CD4-positive, alpha-beta T cell (primary cell): ENCODE data around the gene KANK4. TPM values are rescaled to one million over a fixed set of nuclear protein-coding genes. Genes with fewer than 3 reads are reported as not detected.
"Not testable (repeated sequence)": the region's sequence is repeated elsewhere in the genome, so short reads cannot be mapped to it uniquely, and the experiment has no call there.

Source experiments
- ATAC-seq: fragments of 200-7000 bp; cut with Tn5 transposase; one replicate; pipeline ENCODE4 v1.10.0; 2022; ENCODE audit warnings: mild to moderate bottlenecking; ENCODE audit not compliant: poor library complexity
- CTCF ChIA-PET: fragments of 350-600 bp; sonication (Branson Sonifier 250); formaldehyde crosslinking; loops from one replicate; lab custom pipeline; 2021; ENCODE audit warnings: antibody characterized with exemption, inconsistent platforms; lab: Charles Lee
- POLR2A ChIA-PET: fragments of 350-600 bp; sonication (Branson Sonifier 250); formaldehyde crosslinking; loops from one replicate; lab custom pipeline; 2021; ENCODE audit warnings: antibody characterized with exemption, inconsistent platforms; lab: Charles Lee
- DNase-seq, 14 experiments: peaks; one replicate each; pipeline ENCODE4 v3.0.0-alpha.2; 2013 to 2020; ENCODE audit warnings: mixed read lengths in 2 of 14
- H3K27ac ChIP-seq, 2 donors: one replicate each; pipeline versions ENCODE4 v1.5.1 to v1.7.0; 2013; ENCODE audit warnings: low read length in 2 of 2, low read depth in 1 of 2, mild to moderate bottlenecking in 1 of 2
- H3K27me3 ChIP-seq, 2 experiments: 1 replicate in 1 of 2; 2 replicates in 1 of 2; pipeline versions ENCODE4 v1.6.1 to v1.7.0; 2013; ENCODE audit warnings: low read length in 2 of 2, control low read depth in 1 of 2, mild to moderate bottlenecking in 1 of 2, moderate library complexity in 1 of 2; ENCODE audit not compliant: insufficient read depth in 2 of 2, control insufficient read depth in 1 of 2
- H3K36me3 ChIP-seq: one replicate; pipeline ENCODE4 v1.6.1; 2013; ENCODE audit warnings: low read length, control low read depth; ENCODE audit not compliant: insufficient read depth
- H3K4me1 ChIP-seq: one replicate; pipeline ENCODE4 v1.6.1; 2013; ENCODE audit warnings: low read length, control low read depth; ENCODE audit not compliant: insufficient read depth
- H3K4me3 ChIP-seq: one replicate; pipeline ENCODE4 v1.5.1; 2013; ENCODE audit warnings: mild to moderate bottlenecking, low read length, moderate library complexity
- H3K9me3 ChIP-seq, 2 experiments: 1 replicate in 1 of 2; 2 replicates in 1 of 2; pipeline versions ENCODE4 v1.6.1 to v1.7.0; 2013; ENCODE audit warnings: low read length in 2 of 2, mild to moderate bottlenecking in 2 of 2, control low read depth in 1 of 2, moderate library complexity in 1 of 2; ENCODE audit not compliant: control insufficient read depth in 1 of 2, insufficient read depth in 1 of 2
- H3K27ac Mint-ChIP-seq: one replicate; pipeline ENCODE4 v1.8.0; 2020; ENCODE audit warnings: mixed read lengths
- H3K27me3 Mint-ChIP-seq: one replicate; pipeline ENCODE4 v1.8.0; 2021; ENCODE audit warnings: mixed read lengths
- H3K36me3 Mint-ChIP-seq: one replicate; pipeline ENCODE4 v1.8.0; 2021; ENCODE audit warnings: low read depth, mixed read lengths
- H3K4me1 Mint-ChIP-seq: one replicate; pipeline ENCODE4 v1.8.0; 2021; ENCODE audit warnings: low read depth, mixed read lengths
- H3K4me3 Mint-ChIP-seq: one replicate; pipeline ENCODE4 v1.8.0; 2020; ENCODE audit warnings: mild to moderate bottlenecking, mixed read lengths
- H3K9me3 Mint-ChIP-seq: one replicate; pipeline ENCODE4 v1.8.0; 2020; ENCODE audit warnings: mixed read lengths
- intact Hi-C, 2 experiments: fragments of 100-400 bp; cut with DNase I in 1 of 2; cut with micrococcal nuclease in 1 of 2; formaldehyde crosslinking; loops; one replicate each; pipeline versions ENCODE4 v1.15.1 to v1.9.0; 2023 to 2025; cut with DNase I, micrococcal nuclease
- total RNA-seq, 174 experiments: library from RNA in 2 of 174; stranded (reverse) in 2 of 174; gene quantifications; one replicate each; pipeline ENCODE4 v1.2.3 and lab custom pipeline; 2021 to 2026
- TF ChIP-seq, protein P1 (sequence below): fragments of 200-600 bp; IDR thresholded peaks from one replicate; pipeline ENCODE4 v1.8.0; 2022; ENCODE audit warnings: antibody characterized with exemption, mild to moderate bottlenecking

Gene KANK4
- total RNA-seq, 2 experiments from 2014 or later: not detected

DNA sequence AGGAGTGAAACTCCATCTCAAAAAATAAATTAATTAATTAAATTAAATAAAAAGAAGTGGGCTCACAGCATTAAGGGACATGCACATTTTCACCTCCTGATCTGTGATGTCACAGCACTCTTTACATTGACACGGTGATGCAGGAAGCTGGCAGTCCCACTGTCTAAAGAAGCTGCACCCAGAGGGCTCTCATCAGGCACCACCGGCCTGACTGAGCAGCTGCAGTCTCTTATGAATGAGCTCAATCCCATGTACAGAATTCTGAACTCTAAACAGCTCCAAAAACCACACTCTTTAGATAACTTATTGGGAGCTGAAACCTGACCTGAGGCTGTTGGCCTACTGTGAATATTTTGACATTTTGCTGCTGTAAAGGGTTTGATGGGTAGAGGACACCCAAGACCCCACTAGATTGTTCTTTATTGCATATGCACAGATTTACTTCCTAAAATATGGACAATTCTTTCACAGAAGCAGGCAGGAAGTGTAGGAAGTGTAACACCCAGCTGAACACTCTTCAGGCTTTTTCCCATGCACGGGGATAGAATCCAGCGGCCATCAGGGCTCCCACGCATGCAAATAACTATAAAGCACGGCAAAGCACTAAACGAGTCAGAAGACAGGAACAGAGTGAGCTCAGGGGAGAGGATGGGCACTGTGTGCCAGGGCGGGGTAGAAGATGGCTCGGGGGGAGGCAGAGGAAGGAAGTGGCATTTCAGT lies 78.4 kb downstream of the KANK4 start:
- no peak overlapping the region for H3K4me3 ChIP-seq
- POLR2A ChIA-PET: no interaction called here
- Mint-ChIP-seq H3K27ac (no peak overlapping the region), H3K4me1 (no peaks in the 10 kb centered on the region), H3K36me3 (no peaks in the 10 kb centered on the region), H3K4me3 (no peak overlapping the region), H3K27me3 (no peaks in the 10 kb centered on the region), H3K9me3 (no peaks in the 10 kb centered on the region)
- H3K9me3 ChIP-seq: peaks cover 0 to 5% of the 10 kb centered on the region in 2 experiments
- H3K36me3 ChIP-seq: no peaks in the 10 kb centered on the region
- H3K27ac ChIP-seq: no peak overlapping the region
- ATAC-seq (no peak), DNase-seq (no peak)
- no peaks in the 10 kb centered on the region for H3K4me1 ChIP-seq
- no peaks in the 10 kb centered on the region for H3K27me3 ChIP-seq
- CTCF ChIA-PET: no interaction called here
- intact Hi-C loops: no loop called here
- TF ChIP-seq, protein P1, sequence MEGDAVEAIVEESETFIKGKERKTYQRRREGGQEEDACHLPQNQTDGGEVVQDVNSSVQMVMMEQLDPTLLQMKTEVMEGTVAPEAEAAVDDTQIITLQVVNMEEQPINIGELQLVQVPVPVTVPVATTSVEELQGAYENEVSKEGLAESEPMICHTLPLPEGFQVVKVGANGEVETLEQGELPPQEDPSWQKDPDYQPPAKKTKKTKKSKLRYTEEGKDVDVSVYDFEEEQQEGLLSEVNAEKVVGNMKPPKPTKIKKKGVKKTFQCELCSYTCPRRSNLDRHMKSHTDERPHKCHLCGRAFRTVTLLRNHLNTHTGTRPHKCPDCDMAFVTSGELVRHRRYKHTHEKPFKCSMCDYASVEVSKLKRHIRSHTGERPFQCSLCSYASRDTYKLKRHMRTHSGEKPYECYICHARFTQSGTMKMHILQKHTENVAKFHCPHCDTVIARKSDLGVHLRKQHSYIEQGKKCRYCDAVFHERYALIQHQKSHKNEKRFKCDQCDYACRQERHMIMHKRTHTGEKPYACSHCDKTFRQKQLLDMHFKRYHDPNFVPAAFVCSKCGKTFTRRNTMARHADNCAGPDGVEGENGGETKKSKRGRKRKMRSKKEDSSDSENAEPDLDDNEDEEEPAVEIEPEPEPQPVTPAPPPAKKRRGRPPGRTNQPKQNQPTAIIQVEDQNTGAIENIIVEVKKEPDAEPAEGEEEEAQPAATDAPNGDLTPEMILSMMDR: no peak

DNA sequence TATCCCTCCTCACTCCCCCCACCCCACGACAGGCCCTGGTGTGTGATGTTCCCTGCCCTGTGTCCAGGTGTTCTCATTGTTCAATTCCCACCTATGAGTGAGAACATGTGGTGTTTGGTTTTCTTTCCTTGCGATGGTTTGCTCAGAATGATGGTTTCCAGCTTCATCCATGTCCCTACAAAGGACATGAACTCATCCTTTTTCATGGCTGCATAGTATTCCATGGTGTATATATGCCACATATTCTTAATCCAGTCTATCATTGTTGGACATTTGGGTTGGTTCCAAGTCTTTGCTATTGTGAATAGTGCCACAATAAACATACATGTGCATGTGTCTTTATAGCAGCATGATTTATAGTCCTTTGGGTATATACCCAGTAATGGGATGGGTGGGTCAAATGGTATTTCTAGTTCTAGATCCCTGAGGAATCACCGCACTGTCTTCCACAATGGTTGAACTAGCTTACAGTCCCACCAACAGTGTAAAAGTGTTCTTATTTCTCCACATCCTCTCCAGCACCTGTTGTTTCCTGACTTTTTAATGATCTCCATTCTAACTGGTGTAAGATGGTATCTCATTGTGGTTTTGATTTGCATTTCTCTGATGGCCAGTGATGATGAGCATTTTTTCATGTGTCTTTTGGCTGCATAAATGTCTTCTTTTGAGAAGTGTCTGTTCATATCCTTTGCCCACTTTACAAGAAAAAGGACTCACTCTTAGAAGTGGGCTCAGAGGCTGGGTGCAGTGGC lies 79.4 kb downstream of the KANK4 start:
- CTCF ChIA-PET, H3K27me3 Mint-ChIP-seq, H3K9me3 Mint-ChIP-seq, H3K4me1 Mint-ChIP-seq, H3K27ac Mint-ChIP-seq, H3K27me3 ChIP-seq, DNase-seq, H3K9me3 ChIP-seq, ATAC-seq, intact Hi-C loops, H3K4me1 ChIP-seq, H3K36me3 ChIP-seq, H3K27ac ChIP-seq, H3K4me3 ChIP-seq, POLR2A ChIA-PET, H3K4me3 Mint-ChIP-seq, H3K36me3 Mint-ChIP-seq: not testable (repeated sequence)

DNA sequence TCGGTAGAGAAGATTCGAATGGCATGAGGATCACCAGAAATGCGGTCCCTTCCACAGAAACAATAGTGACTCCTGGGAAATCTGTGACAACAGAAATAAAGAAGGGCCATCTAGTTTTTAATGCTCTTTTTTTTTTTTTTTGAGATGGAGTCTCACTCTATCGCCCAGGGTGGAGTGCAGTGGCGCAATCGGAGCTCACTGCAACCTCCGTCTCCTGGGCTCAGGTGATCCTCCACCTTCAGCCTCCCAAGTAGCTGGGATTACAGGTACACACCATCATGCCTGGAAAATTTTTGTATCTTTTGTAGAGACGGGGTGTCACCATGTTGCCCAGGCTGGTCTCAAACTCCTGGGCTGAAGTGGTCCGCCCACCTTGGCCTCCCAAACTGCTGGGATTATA lies 80.7 kb downstream of the KANK4 start:
- intact Hi-C loops: no loop called here
- Mint-ChIP-seq H3K9me3 (no peaks in the 10 kb centered on the region), H3K27ac (no peak overlapping the region), H3K36me3 (no peaks in the 10 kb centered on the region), H3K4me1 (no peaks in the 10 kb centered on the region), H3K4me3 (no peak overlapping the region), H3K27me3 (no peaks in the 10 kb centered on the region)
- Histone ChIP-seq H3K27me3 (no peaks in the 10 kb centered on the region), H3K27ac (no peak overlapping the region), H3K4me1 (no peaks in the 10 kb centered on the region), H3K4me3 (no peak overlapping the region), H3K36me3 (no peaks in the 10 kb centered on the region), H3K9me3 (no peaks in the 10 kb centered on the region)
- POLR2A ChIA-PET: no interaction called here
- TF ChIP-seq, protein P1: no peak
- no peak for DNase-seq
- ATAC-seq: no peak
- CTCF ChIA-PET: no interaction called here
